ENCODE results near the gene RPS2.

DNA sequence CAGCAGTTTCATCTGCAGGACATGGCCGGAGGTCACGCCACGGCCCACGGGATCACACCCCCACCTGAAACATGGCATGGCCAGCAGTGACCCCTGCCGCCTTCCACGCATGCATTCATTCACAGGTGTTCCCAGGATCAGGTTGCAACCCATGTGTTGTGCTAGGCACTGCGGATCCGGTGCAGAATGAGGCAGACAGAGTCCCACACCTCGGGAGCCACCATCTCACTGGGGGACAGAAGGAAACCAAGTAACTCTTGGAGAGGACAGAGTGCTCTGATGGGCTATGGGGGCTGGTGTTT, 17.3 kb downstream of the RPS2 start:
- TF ChIP-seq POLR2AphosphoS5 (IDR thresholded peaks at IDR 0.05; ENCODE audit: insufficient read depth in 1 of 2, low read depth in 1 of 2) (no peak), POLR2A (IDR thresholded peaks at IDR 0.05) (no peak)
- TF ChIP-seq, protein P1, sequence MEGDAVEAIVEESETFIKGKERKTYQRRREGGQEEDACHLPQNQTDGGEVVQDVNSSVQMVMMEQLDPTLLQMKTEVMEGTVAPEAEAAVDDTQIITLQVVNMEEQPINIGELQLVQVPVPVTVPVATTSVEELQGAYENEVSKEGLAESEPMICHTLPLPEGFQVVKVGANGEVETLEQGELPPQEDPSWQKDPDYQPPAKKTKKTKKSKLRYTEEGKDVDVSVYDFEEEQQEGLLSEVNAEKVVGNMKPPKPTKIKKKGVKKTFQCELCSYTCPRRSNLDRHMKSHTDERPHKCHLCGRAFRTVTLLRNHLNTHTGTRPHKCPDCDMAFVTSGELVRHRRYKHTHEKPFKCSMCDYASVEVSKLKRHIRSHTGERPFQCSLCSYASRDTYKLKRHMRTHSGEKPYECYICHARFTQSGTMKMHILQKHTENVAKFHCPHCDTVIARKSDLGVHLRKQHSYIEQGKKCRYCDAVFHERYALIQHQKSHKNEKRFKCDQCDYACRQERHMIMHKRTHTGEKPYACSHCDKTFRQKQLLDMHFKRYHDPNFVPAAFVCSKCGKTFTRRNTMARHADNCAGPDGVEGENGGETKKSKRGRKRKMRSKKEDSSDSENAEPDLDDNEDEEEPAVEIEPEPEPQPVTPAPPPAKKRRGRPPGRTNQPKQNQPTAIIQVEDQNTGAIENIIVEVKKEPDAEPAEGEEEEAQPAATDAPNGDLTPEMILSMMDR (IDR thresholded peaks at IDR 0.05): no peak
